GM18526 (cell line): ENCODE results near the gene PRDM1.

Experiments
- POLR2A ChIP-seq: IDR thresholded peaks from 3 replicates; pipeline ENCODE4 v1.6.1; 2011; ENCODE audit not compliant: insufficient read length; ENCODE audit errors: extremely low read depth

PRDM1 gene

DNA sequence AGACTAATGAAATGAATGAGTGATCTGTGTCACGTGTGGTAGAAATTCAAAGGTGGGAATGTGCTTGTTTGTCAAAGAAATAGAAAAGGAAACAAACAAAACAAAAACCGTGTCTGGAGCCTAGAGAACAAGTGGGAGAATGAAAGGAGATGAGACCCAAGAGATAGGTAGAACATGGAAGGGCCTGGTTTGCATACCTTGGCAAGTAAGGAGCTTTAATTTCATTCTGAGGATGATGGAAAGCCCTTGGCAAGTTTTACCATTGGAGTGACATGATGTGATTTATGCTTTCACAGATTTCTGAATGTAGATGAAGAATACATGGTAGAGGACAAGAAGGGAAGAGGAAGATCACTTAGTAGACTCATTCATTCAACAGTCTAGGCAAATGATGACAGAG, 26.8 kb upstream of the PRDM1 start:
- no peak for TF ChIP-seq POLR2A

GRCh38 chr6:106060167-106060566, 26.0 kb upstream of the PRDM1 start:
- no peak for TF ChIP-seq POLR2A

DNA sequence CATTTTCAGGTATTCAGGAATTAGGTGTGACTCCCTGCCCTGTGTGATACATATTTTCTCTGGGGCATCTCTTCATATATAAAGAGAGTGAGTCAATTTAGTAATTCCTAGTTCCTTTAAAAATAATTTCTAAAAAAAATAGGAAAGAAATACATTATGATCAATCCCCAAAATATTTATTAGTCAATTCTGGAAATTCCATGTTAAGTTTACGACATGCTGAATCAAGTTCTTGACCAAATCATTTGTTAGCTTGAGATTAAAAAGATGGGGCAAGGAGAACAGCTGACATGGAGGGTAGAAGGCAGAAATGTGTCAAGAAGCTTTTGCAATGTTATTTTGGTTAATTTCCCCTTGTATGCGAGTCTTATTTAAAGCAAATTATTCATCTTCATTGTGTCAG, 22.7 kb upstream of the PRDM1 start:
- TF ChIP-seq POLR2A = no peak

GRCh38 chr6:106064142-106064541, 22.0 kb upstream of the PRDM1 start:
- no peak for TF ChIP-seq POLR2A

- no peak for TF ChIP-seq POLR2A
Observed at GRCh38 chr6:106064756-106065155, 21.4 kb upstream of the PRDM1 start.

GRCh38 chr6:106066989-106067388, 19.1 kb upstream of the PRDM1 start:
- no peak for TF ChIP-seq POLR2A

DNA sequence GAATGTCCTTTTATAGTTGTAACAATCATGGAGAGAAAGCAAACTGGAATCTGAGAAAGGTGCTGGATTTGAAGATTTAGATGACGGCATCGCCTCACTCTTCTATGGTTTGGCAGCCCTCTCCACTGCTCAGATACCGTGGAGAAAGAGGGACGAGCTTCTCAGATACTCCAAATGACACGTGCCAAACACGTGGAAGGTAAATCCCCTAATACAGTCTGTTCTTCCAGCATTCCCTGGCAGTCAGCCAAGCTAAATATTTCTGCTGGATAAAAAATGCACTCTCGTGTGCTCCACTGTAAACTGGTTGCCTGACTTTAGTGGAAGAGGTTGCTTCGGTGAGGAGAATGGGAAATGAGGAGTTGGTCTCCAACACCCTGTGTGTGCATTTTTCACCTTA, 16.7 kb upstream of the PRDM1 start:
- TF ChIP-seq POLR2A = no peak

DNA sequence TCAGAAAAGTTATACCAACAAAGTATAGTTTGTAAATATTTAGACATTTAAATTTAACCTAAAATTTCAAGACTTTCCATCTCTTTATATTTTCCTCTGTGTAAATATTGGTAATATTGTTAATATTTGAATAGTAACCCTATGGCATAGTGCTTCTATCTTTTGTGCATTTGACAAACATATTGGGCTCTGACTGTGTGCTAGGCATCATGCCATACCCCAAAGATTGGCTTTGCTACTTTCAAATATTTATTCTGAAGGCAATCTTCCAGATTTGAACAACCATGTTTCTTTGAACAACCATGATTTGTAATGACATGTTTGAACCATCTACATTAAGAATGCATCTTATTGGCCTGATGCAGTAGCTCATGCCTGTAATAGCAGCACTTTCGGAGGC, 15.5 kb upstream of the PRDM1 start:
- no peak for TF ChIP-seq POLR2A

DNA sequence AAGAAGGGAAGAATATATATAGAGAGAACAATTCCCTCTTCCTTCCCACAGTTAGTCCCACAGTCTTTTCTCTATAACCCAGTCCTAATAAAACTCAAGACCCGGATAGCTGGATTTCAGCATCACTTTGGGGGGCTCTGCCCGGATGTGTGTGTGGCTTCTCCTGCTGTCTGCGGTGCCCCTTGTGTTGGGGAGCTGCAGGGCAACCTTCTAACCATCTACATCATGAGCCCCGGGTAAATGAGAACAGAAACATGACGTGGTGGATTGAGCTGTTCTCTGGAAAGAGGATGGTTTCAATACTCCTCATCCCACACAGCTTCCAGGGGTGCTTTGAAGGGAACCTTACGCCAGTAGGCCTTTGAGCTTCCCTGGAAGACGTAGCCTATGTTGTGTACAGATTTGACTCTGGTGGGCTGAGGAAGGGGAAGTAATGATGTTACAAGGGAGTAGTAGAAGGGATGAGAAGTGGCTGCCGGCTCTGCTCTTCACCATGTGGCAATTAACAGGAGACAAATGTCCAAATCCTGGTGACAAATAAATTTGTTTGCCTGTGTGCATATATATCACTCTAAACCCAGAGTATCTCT, 13.5 kb upstream of the PRDM1 start:
- no peak for TF ChIP-seq POLR2A

GRCh38 chr6:106074146-106074545, 12.0 kb upstream of the PRDM1 start:
- TF ChIP-seq POLR2A = no peak

- no peak for TF ChIP-seq POLR2A
Observed at GRCh38 chr6:106076139-106076538, 10.0 kb upstream of the PRDM1 start.

DNA sequence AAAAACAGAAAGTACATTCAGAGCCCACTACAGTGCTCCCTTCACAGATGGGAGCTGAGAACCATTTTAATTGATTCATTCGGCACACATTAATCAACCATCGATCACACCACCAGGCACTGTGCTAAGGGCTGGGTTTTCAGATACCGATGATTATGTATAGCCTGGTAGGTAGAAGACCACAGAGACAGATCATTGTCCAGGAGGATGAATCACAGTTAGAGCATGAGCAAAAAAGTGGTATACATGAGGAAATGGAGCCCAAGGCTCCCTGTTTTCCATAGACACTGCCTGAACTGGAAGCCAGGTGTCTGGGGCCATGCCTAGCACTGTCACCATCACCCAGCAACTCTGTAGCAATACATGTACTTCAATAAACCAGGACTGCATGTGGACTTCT, 9.0 kb upstream of the PRDM1 start:
- TF ChIP-seq POLR2A = no peak

- TF ChIP-seq POLR2A = no peak
Observed at GRCh38 chr6:106077881-106078280, 8.3 kb upstream of the PRDM1 start.

DNA sequence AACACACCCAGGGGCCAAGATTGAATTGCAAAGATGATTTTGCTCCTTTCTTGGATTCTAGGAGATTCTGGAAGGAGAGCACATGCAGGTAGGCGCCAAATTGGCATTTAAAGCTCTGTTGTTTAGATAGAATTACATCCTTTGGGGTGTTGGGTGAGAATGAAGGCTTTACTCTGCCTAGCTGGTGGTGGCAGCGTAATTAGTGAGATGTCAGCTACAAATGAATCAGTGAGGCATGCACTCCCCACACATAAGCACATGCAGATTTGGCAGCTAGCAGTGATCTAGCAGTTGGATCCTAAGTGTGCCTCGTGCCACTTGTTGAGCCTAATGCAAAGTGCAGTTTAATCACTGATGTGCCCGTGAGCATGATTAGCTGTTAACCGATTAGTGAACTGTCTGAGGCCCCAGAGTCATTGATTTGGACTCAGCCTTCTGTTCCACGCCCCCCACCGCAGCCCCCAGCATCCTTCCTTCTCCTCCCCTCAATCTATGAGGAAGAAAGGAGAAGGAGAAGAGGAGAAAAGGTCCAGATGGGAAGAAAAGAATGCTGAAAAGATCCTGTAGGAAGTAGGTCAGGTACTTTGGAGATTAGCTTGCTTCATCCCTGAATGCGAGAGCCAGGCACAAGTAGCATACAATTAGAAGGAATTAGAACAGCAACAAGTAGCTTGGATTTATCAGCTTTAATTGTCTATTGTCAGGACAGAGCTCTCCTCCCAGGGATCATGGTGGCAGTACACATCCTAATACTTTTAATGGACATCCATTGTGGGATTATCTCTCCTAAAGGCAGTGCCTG, 6.0 kb upstream of the PRDM1 start:
- TF ChIP-seq POLR2A = no peak

GRCh38 chr6:106080763-106081095, 5.4 kb upstream of the PRDM1 start:
- no peak for TF ChIP-seq POLR2A

GRCh38 chr6:106081715-106082114, 4.4 kb upstream of the PRDM1 start:
- no peak for TF ChIP-seq POLR2A
